ENCODE data around the gene ADGRG3.

The ADGRG3 gene

DNA sequence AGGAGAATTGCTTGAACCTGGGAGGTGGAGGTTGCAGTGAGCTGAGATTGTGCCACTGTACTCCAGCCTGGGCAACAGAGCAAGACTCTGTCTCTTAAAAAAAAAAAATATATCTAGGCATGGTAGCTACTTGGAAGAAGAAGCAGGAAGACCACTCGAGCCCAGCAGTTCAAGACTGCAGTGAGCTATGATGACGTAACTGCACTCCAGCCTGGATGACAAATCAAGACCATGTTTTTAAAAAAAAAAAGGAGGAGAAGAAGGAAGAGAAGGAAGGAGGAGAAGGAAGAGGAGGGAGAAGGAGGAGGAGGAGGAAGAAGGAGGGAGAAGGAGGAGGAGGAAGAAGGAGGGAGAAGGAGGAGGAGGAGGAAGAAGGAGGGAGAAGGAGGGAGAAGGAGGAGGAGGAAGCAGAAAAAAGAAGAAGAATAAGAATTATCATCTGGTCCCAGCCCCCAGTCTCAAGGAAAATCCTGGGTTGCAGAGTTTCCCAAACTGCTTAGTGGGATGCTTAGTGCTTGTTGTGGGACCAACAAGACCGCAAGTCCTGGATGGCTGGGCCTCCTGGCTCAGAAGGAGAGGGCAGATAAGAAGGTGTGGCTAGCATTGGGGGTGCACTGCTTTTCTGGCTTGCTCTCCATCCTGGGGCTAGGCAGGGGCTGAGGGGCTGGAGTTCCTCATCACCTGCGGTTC, 22.8 kb downstream of the ADGRG3 start:
- TF ChIP-seq, protein P1, sequence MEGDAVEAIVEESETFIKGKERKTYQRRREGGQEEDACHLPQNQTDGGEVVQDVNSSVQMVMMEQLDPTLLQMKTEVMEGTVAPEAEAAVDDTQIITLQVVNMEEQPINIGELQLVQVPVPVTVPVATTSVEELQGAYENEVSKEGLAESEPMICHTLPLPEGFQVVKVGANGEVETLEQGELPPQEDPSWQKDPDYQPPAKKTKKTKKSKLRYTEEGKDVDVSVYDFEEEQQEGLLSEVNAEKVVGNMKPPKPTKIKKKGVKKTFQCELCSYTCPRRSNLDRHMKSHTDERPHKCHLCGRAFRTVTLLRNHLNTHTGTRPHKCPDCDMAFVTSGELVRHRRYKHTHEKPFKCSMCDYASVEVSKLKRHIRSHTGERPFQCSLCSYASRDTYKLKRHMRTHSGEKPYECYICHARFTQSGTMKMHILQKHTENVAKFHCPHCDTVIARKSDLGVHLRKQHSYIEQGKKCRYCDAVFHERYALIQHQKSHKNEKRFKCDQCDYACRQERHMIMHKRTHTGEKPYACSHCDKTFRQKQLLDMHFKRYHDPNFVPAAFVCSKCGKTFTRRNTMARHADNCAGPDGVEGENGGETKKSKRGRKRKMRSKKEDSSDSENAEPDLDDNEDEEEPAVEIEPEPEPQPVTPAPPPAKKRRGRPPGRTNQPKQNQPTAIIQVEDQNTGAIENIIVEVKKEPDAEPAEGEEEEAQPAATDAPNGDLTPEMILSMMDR (IDR thresholded peaks at IDR 0.05; ENCODE audit: control insufficient read depth, insufficient read depth, low read depth, low read length, missing control alignments): no peak
- DNase-seq (ENCODE audit: low read depth): no peak

DNA sequence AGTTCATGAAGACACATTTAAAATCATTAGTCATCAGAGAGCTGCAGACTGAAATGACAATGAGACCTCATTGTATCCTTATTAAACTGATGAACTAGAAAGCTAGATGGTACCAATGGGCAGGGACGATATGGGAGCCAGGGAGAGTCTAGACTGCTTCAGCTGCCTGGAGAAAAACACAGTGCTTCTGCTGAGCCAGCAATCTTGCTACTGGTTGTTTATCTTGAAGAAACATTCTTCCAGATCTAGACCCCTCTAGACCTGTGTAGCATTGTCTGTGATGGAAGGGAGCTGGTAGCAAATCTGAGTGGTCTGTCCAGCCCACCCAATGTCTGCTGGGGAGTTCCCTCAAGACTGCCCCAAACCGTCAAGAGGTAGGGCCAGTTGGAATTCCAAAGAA, 24.5 kb downstream of the ADGRG3 start:
- no peak overlapping the region for H3K4me3 ChIP-seq (ENCODE audit: control insufficient read depth, low read depth, low read length)
- TF ChIP-seq, protein P1 (IDR thresholded peaks at IDR 0.05; ENCODE audit: control insufficient read depth, insufficient read depth, low read depth, low read length, missing control alignments): no peak
- DNase-seq (ENCODE audit: low read depth): no peak

More for the DNA sequence above, 22.8 kb downstream of the ADGRG3 start:
- H3K4me3 ChIP-seq (ENCODE audit: control insufficient read depth, low read depth, low read length): no peak overlapping the region

DNA sequence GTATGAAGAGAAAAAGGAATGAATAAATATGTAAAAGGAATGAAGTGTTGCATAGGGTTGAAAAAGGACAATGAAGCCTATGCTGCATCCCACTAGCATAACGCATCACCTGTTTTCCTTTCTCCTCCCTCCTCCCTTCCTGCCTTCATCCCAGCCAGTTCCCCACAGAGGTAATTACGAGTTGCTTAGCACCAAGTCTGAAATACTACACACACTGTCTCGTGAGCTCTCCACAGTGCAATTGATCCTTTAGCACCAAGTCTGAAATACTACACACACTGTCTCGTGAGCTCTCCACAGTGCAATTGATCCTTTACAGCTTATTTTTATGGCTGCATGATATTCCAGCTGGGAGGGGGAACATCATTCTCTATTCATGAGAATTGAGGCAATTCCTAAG, 25.4 kb downstream of the ADGRG3 start:
- H3K4me3 ChIP-seq (ENCODE audit: control insufficient read depth, low read depth, low read length): no peak overlapping the region
- TF ChIP-seq, protein P1 (IDR thresholded peaks at IDR 0.05; ENCODE audit: control insufficient read depth, insufficient read depth, low read depth, low read length, missing control alignments): no peak
- no peak for DNase-seq (ENCODE audit: low read depth)

DNA sequence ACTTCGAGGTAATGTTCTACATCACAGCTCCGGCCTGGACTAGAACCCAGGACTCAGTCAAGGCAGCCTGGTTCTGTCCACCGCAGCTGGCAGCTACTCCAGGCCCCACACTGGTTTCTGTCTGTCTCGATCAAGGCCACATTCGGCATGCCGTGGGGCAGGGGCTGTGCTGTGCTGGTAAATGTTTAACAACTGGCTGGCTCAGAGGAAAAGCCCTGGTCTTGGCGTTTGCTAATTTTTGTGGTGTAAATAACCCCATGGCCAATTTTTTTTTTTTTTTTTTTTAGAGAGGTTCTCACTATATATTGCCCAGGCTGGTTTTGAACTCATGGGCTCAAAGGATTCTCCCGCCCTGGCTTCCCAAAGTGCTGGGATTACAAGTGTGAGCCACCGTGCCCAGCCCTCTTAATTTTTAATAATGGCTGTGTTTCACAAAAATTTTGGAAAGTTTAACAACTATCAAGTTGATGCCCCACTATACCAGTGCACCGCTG, 26.2 kb downstream of the ADGRG3 start:
- no peak for DNase-seq (ENCODE audit: low read depth)
- no peak overlapping the region for H3K4me3 ChIP-seq (ENCODE audit: control insufficient read depth, low read depth, low read length)
- TF ChIP-seq, protein P1 (IDR thresholded peaks at IDR 0.05; ENCODE audit: control insufficient read depth, insufficient read depth, low read depth, low read length, missing control alignments): no peak

DNA sequence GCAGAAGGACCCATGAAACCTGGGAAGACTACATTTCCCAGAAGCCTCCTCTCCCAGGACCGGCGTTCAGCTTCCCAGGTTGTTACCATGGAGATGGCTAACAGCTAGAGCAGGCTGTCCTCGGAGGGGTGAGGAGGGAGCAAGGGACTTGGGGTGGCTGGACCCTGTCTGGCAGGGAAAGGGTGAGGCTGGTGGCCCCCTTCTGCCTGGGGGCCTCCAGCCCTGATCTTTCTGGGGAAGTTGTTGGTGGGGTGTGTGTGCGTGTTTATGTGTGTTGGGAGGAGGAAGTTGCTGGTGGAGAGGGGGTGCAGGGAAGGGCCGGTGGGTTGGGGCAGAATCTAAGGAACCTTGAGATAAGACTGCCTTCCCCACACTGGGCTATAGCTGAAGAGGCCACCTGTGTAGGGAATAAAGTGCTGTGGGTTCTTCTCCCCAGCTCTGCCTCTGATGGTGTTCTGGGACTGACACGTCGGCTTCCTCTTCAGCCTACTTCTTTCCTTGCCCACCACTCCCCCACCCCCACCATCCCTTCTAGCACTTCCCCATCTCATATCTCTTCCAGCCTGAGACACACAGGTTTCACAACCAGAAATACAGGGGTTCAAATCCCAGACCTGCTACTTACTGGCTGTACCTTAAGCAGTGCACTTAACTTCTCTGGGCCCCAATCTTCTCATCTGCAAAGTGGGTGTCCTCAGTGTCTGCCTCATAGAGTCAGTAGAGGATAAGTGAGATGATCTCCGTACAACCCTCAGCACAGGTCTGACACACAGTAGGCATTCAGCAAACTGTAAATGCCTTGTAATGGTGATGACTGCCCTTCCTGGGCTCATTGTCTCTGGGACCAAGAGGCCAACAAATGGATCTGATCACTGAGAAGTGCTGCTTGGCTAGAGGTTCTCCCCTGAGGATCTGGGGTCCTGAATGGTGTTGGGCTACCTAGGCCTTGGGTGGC, 26.9 kb downstream of the ADGRG3 start, which contains the start of gene DRC7:
TSS of gene DRC7 (plus strand) at position 82 of the 955 bp plus-strand sequence. CDS start 3,144 bp downstream, outside the sequence.
- DNase-seq (ENCODE audit: low read depth): no peak
- H3K4me3 ChIP-seq (ENCODE audit: control insufficient read depth, low read depth, low read length): no peak within 1 kb of the TSS
- TF ChIP-seq, protein P1 (IDR thresholded peaks at IDR 0.05; ENCODE audit: control insufficient read depth, insufficient read depth, low read depth, low read length, missing control alignments): no peak

DNA sequence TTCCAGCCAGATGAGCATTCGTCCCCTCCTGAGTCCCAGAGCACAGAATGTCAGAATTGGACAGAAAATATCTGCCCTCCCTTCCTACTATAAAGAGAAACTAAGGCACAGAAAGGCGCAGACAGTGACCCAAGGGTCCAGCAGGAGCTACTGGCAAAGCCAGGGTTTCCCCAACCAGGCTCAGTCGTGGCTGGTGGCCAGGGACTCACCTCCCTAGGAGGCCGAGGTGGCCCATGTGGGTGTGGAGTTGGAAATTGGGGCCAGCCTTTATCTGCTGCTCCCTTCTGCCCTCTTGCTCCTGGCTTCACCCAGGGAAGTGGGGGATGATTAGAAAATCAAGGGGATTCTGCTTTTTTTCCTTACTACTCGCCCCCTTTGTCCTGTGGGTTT, 27.6 kb downstream of the ADGRG3 start:
- no peak overlapping the region for H3K4me3 ChIP-seq (ENCODE audit: control insufficient read depth, low read depth, low read length)
- TF ChIP-seq, protein P1 (IDR thresholded peaks at IDR 0.05; ENCODE audit: control insufficient read depth, insufficient read depth, low read depth, low read length, missing control alignments): no peak
- DNase-seq (ENCODE audit: low read depth): no peak
